ENCODE results near the gene RASA3.

Gene RASA3

DNA sequence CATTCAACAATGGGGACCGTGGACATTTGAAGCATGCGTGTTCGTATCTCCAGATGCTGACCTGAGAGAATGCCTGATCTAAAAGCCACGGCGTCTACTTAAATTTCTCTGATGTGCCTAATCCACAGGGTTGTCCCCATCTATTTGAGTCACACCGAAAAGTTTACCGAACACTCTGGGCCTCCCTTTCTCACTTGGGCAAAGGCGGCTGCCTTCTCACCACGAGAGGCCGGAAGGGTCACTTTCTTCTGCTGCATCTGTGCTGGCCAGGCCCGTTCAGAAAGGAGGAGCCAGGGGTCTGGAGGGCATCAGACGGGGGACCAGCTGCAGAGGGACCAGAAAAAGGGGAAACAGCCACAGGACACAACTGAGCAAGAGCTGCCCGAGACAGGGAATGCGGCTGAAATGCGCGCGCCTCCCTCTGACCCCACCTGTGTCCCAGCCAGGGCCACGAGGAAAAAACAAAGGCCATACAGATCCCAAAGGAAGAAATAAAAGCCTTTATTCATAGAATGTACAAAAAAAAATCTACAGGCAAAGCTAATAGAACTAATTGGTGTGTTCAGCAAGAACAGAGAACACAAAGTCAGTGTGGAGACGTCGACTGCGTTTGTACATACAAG, 87.2 kb downstream of the RASA3 start:
- no peak overlapping the region for H2AFZ ChIP-seq (ENCODE audit: low read depth, low read length)
- H3K4me2 ChIP-seq (ENCODE audit: low read length), result no peak overlapping the region
- no peaks in the 10 kb centered on the region for H3K79me2 ChIP-seq (ENCODE audit: low read length)
- peaks cover 27% of the 10 kb centered on the region; the same call in 1 of the 2 replicates for H3K27me3 ChIP-seq (ENCODE audit: low read depth, low read length)
- no peak overlapping the region for H3K27ac ChIP-seq (ENCODE audit: low read length)
- H3K9me3 ChIP-seq (ENCODE audit: insufficient read depth, low read length), result no peaks in the 10 kb centered on the region
- no peaks in the 10 kb centered on the region for H3K36me3 ChIP-seq (replicated peaks; ENCODE audit: low read depth, low read length)
- no peak for TF ChIP-seq EZH2phosphoT487 (IDR thresholded peaks at IDR 0.05; ENCODE audit: low read depth)
- TF ChIP-seq, protein P1, sequence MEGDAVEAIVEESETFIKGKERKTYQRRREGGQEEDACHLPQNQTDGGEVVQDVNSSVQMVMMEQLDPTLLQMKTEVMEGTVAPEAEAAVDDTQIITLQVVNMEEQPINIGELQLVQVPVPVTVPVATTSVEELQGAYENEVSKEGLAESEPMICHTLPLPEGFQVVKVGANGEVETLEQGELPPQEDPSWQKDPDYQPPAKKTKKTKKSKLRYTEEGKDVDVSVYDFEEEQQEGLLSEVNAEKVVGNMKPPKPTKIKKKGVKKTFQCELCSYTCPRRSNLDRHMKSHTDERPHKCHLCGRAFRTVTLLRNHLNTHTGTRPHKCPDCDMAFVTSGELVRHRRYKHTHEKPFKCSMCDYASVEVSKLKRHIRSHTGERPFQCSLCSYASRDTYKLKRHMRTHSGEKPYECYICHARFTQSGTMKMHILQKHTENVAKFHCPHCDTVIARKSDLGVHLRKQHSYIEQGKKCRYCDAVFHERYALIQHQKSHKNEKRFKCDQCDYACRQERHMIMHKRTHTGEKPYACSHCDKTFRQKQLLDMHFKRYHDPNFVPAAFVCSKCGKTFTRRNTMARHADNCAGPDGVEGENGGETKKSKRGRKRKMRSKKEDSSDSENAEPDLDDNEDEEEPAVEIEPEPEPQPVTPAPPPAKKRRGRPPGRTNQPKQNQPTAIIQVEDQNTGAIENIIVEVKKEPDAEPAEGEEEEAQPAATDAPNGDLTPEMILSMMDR (IDR thresholded peaks at IDR 0.05; ENCODE audit: low read depth, low read length), result no peak
- H3K4me1 ChIP-seq (ENCODE audit: low read length), result no peaks in the 10 kb centered on the region; the same call in 1 of the 2 replicates
- H4K20me1 ChIP-seq (ENCODE audit: insufficient read depth, low read length), result no peaks in the 10 kb centered on the region
- H3K9ac ChIP-seq (ENCODE audit: low read length), result no peak overlapping the region
- H3K4me3 ChIP-seq (ENCODE audit: low read length), result no peak overlapping the region

DNA sequence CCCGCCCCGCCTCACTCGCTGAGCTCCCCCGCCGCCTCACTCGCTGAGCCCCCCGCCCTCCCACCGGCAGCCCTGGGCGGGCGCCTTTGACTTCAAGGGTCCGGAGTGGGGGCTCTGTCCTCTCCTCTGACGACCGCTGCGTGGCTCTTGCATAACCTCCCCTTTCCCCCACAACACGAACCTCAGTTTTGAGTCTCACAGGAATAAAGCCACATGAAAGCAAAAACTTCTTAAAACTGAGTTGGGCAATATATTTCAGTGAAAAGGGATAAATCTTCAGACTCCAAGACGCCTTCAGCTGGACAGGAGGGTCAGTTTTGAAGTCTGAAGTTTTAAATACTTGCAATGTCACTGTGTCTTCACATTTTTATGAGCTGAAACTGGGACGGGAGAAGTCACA, 87.9 kb downstream of the RASA3 start:
- no peak overlapping the region for H3K27ac ChIP-seq (ENCODE audit: low read length)
- H4K20me1 ChIP-seq (ENCODE audit: insufficient read depth, low read length), result no peaks in the 10 kb centered on the region
- H3K36me3 ChIP-seq (replicated peaks; ENCODE audit: low read depth, low read length), result no peaks in the 10 kb centered on the region
- H3K9me3 ChIP-seq (ENCODE audit: insufficient read depth, low read length), result no peaks in the 10 kb centered on the region
- H3K4me1 ChIP-seq (ENCODE audit: low read length), result no peaks in the 10 kb centered on the region; the same call in 1 of the 2 replicates
- TF ChIP-seq, protein P1 (IDR thresholded peaks at IDR 0.05; ENCODE audit: low read depth, low read length), result no peak
- TF ChIP-seq EZH2phosphoT487 (IDR thresholded peaks at IDR 0.05; ENCODE audit: low read depth), result no peak
- H3K27me3 ChIP-seq (ENCODE audit: low read depth, low read length), result peaks cover 27% of the 10 kb centered on the region; the same call in 1 of the 2 replicates
- no peak overlapping the region for H3K4me3 ChIP-seq (ENCODE audit: low read length)
- no peaks in the 10 kb centered on the region for H3K79me2 ChIP-seq (ENCODE audit: low read length)
- no peak overlapping the region for H3K9ac ChIP-seq (ENCODE audit: low read length)
- no peak overlapping the region for H3K4me2 ChIP-seq (ENCODE audit: low read length)
- no peak overlapping the region for H2AFZ ChIP-seq (ENCODE audit: low read depth, low read length)

DNA sequence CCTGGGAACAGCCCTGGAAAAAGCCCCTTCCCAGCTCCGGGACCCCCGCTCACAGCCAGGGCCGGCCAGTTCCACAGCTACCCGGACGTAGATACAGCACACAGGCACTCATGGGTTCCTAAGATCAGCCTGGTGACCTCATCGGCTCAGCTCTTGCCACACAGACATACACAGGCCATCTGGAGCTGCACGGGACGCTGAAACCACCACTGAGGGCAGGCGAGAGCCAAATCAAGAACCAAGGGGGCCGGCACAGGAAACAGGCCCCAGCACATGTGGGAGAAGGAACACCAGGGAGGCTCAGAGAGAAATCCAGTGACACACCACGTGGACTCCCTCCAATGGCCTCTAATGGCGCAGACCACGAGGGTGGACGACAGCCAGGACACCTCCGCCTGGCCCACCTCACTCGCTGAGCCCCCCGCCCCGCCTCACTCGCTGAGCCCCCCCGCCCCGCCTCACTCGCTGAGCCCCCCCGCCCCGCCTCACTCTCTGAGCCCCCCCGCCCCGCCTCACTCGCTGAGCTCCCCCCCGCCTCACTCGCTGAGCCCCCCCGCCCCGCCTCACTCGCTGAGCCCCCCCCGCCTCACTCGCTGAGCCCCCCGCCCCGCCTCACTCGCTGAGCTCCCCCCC, 88.9 kb downstream of the RASA3 start:
- TF ChIP-seq EZH2phosphoT487 (IDR thresholded peaks at IDR 0.05; ENCODE audit: low read depth), result no peak
- TF ChIP-seq, protein P1 (IDR thresholded peaks at IDR 0.05; ENCODE audit: low read depth, low read length), result peak; percentile 24
- Histone ChIP-seq H3K27ac (ENCODE audit: low read length) (no peak overlapping the region), H3K36me3 (replicated peaks; ENCODE audit: low read depth, low read length) (no peaks in the 10 kb centered on the region), H3K79me2 (ENCODE audit: low read length) (no peaks in the 10 kb centered on the region), H2AFZ (ENCODE audit: low read depth, low read length) (0 out of 2 replicates have a peak overlapping the region, but pooled peaks have one; percentile 9), H3K9ac (ENCODE audit: low read length) (no peak overlapping the region), H3K9me3 (ENCODE audit: insufficient read depth, low read length) (no peaks in the 10 kb centered on the region), H3K4me1 (ENCODE audit: low read length) (no peaks in the 10 kb centered on the region), H3K4me3 (ENCODE audit: low read length) (peak overlapping the region; percentile 47), H3K4me2 (ENCODE audit: low read length) (peak overlapping the region; percentile 45), H4K20me1 (ENCODE audit: insufficient read depth, low read length) (no peaks in the 10 kb centered on the region), H3K27me3 (ENCODE audit: low read depth, low read length) (peaks cover 24% of the 10 kb centered on the region; the same call in 1 of the 2 replicates)

DNA sequence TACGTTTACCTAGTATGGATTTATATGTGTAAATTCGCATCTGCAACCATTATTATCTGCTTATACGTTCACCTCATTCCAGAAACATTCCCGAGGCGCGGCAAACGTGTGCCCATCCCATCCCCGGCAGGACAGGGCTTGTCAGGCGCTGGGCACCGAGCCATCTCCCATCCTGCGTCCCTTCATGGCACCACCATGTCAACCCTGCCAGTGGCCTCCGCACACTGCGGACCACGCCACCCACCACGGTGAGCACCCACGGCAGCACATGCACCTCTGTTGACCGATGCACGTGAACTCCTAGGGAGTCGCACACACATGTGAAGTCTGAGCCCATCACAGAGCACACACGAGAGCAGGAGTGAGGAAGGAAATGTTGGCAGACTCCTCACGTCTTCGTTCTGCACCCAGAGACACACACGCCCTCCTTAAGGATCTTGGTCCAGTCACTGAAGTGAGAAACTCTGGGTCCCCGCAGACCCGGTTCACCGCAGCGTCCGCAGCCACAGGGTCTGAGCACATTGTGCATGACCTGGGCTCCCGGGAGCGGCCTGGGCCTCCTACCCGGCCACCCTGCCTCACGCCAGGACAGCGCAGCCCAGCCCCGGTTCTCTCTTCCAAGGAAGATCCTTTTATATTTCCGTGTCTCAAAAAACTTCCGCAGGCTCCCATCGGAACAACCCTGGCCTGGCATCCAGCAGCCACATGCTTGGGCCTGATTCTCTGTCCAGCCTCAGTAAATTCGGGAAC, 90.2 kb downstream of the RASA3 start:
- H3K9me3 ChIP-seq (ENCODE audit: insufficient read depth, low read length), result no peaks in the 10 kb centered on the region
- H3K9ac ChIP-seq (ENCODE audit: low read length), result no peak overlapping the region
- no peak overlapping the region for H3K4me2 ChIP-seq (ENCODE audit: low read length)
- no peaks in the 10 kb centered on the region for H3K36me3 ChIP-seq (replicated peaks; ENCODE audit: low read depth, low read length)
- no peaks in the 10 kb centered on the region for H4K20me1 ChIP-seq (ENCODE audit: insufficient read depth, low read length)
- no peak for TF ChIP-seq EZH2phosphoT487 (IDR thresholded peaks at IDR 0.05; ENCODE audit: low read depth)
- TF ChIP-seq, protein P1 (IDR thresholded peaks at IDR 0.05; ENCODE audit: low read depth, low read length), result no peak
- H3K27me3 ChIP-seq (ENCODE audit: low read depth, low read length), result peaks cover 17% of the 10 kb centered on the region; the same call in 1 of the 2 replicates
- no peak overlapping the region for H3K4me3 ChIP-seq (ENCODE audit: low read length)
- no peaks in the 10 kb centered on the region for H3K79me2 ChIP-seq (ENCODE audit: low read length)
- H3K27ac ChIP-seq (ENCODE audit: low read length), result no peak overlapping the region
- no peak overlapping the region for H2AFZ ChIP-seq (ENCODE audit: low read depth, low read length)
- no peaks in the 10 kb centered on the region for H3K4me1 ChIP-seq (ENCODE audit: low read length)

Measured in OCI-LY3 (cell line).